NT2/D1 (cell line): ENCODE measurements around the gene RNF2.

Experiments used
- DNase-seq: peaks from one replicate; pipeline ENCODE4 v3.0.0-alpha.2; 2011; ENCODE audit warnings: low read depth, low spot score
- H3K27me3 ChIP-seq: 2 replicates; pipeline ENCODE4 v1.6.0; 2011; ENCODE audit warnings: mild to moderate bottlenecking; ENCODE audit not compliant: insufficient read length, insufficient read depth
- H3K36me3 ChIP-seq: 2 replicates; pipeline ENCODE4 v1.6.1; 2011; ENCODE audit warnings: mild to moderate bottlenecking, low read length, mixed read lengths; ENCODE audit not compliant: insufficient read depth, insufficient read length
- H3K4me1 ChIP-seq: 2 replicates; pipeline ENCODE4 v1.5.1; 2011; ENCODE audit not compliant: insufficient read depth, insufficient read length
- H3K4me3 ChIP-seq: 2 replicates; pipeline ENCODE4 v1.5.1; 2011; ENCODE audit warnings: low read depth; ENCODE audit not compliant: insufficient read length
- H3K9ac ChIP-seq: 2 replicates; pipeline ENCODE4 v1.6.0; 2011; ENCODE audit warnings: low read depth; ENCODE audit not compliant: insufficient read length
- H3K9me3 ChIP-seq: 2 replicates; pipeline ENCODE4 v1.5.1; 2011; ENCODE audit warnings: mild to moderate bottlenecking, low read length; ENCODE audit not compliant: insufficient read depth
- SUZ12 ChIP-seq: IDR thresholded peaks from 2 replicates; pipeline ENCODE4 v1.6.1; 2011; ENCODE audit not compliant: insufficient read length, insufficient read depth; ENCODE audit errors: extremely low read depth
- YY1 ChIP-seq: IDR thresholded peaks from 2 replicates; pipeline ENCODE4 v1.6.1; 2011; ENCODE audit not compliant: insufficient read length, insufficient read depth
- ZNF274 ChIP-seq: IDR thresholded peaks from 2 replicates; pipeline ENCODE4 v1.6.1; 2011; ENCODE audit warnings: mild to moderate bottlenecking, low read depth, low read length

Gene RNF2

GRCh38 chr1:185112356-185112755 lies 67.0 kb downstream of the RNF2 start:
- DNase-seq = no peak
- TF ChIP-seq ZNF274 = no peak
- TF ChIP-seq SUZ12 = no peak
- TF ChIP-seq YY1 = no peak
- Histone ChIP-seq H3K27me3 (no peaks in the 10 kb centered on the region), H3K36me3 (peaks cover 2% of the 10 kb centered on the region), H3K9ac (no peak overlapping the region), H3K4me1 (no peaks in the 10 kb centered on the region), H3K4me3 (no peak overlapping the region), H3K9me3 (peaks cover 12% of the 10 kb centered on the region)

GRCh38 chr1:185129708-185130107 lies 84.3 kb downstream of the RNF2 start:
- H3K4me1 ChIP-seq = no peaks in the 10 kb centered on the region
- no peak overlapping the region for H3K4me3 ChIP-seq
- no peak for DNase-seq
- no peaks in the 10 kb centered on the region for H3K27me3 ChIP-seq
- H3K36me3 ChIP-seq = peaks cover 51% of the 10 kb centered on the region
- TF ChIP-seq SUZ12 (no peak), ZNF274 (no peak), YY1 (no peak)
- peaks cover 10% of the 10 kb centered on the region; the same call in 1 of the 2 replicates for H3K9me3 ChIP-seq
- no peak overlapping the region for H3K9ac ChIP-seq

DNA sequence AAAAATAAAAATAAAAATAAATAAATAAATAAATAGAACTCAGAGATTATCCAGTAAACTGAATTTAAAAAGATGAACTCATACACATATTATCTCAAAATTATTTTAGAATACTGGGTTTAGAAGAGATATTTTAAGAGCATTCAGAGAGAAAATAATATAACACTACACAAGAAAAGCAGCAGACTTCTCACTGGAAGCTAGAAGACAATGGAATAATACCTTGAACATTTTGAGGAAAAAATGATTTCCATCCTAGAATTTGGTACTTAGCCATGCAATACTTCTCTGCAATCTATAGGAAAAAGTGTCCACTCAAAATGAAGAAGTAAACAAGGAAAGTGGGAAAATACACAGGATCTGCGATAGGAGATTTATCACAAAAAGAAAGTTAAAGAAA lies 87.2 kb downstream of the RNF2 start:
- Histone ChIP-seq H3K36me3 (peaks cover 47% of the 10 kb centered on the region), H3K9ac (no peak overlapping the region), H3K27me3 (no peaks in the 10 kb centered on the region), H3K4me1 (no peaks in the 10 kb centered on the region), H3K4me3 (no peak overlapping the region), H3K9me3 (peaks cover 10% of the 10 kb centered on the region; the same call in 1 of the 2 replicates)
- no peak for DNase-seq
- TF ChIP-seq SUZ12 (no peak), ZNF274 (no peak), YY1 (no peak)

DNA sequence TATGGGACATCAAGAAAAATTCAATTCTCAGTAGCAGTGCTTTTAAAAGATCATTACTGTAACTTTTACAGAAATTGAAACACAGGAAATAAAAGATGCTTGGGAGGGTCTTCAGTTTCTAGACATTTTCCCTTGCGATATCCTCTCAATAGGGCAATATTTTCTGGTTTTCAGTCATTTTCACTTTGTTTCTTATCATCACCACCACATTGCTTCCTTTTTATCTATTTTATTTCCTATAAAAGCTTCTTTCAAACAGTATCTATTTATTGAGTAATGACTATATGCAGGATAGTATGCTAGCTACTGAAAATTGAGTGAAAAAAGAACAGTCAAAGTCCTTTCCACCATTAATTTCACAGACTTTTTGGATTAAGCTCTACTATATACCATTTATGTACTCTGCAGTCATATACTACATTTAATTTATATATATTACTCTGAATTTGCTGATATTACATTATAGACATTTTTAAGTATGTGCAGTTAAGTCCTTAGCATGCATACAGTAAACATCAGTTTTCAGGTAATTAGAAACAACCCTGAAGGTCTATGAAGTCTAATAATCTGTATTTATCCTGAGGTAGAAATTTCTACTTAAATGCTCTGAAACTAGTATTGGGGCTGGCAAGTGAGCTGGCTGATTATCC lies 92.7 kb downstream of the RNF2 start:
- no peak overlapping the region for H3K4me3 ChIP-seq
- H3K9ac ChIP-seq = no peak overlapping the region
- no peak for TF ChIP-seq SUZ12
- TF ChIP-seq YY1 = no peak
- no peak for TF ChIP-seq ZNF274
- no peak for DNase-seq
- 0 out of 2 replicates have a peak, but pooled peaks cover 3% of the 10 kb centered on the region for H3K9me3 ChIP-seq
- no peaks in the 10 kb centered on the region for H3K4me1 ChIP-seq
- peaks cover 52% of the 10 kb centered on the region for H3K36me3 ChIP-seq
- no peaks in the 10 kb centered on the region for H3K27me3 ChIP-seq

- H3K4me1 ChIP-seq = no peaks in the 10 kb centered on the region
- H3K36me3 ChIP-seq = peaks cover 54% of the 10 kb centered on the region
- no peak for DNase-seq
- H3K9me3 ChIP-seq = no peaks in the 10 kb centered on the region
- no peak overlapping the region for H3K4me3 ChIP-seq
- TF ChIP-seq YY1 (no peak), SUZ12 (no peak), ZNF274 (no peak)
- H3K9ac ChIP-seq = no peak overlapping the region
- no peaks in the 10 kb centered on the region for H3K27me3 ChIP-seq
Observed at GRCh38 chr1:185139246-185139645, 93.9 kb downstream of the RNF2 start.

GRCh38 chr1:185144233-185144632 lies 98.9 kb downstream of the RNF2 start:
- Histone ChIP-seq H3K9me3 (no peaks in the 10 kb centered on the region), H3K4me1 (no peaks in the 10 kb centered on the region), H3K4me3 (no peak overlapping the region), H3K27me3 (no peaks in the 10 kb centered on the region), H3K36me3 (peaks cover 71% of the 10 kb centered on the region), H3K9ac (no peak overlapping the region)
- no peak for TF ChIP-seq SUZ12
- no peak for TF ChIP-seq ZNF274
- TF ChIP-seq YY1 = no peak
- DNase-seq = no peak

GRCh38 chr1:185151215-185151614 lies 105.9 kb downstream of the RNF2 start:
- DNase-seq = no peak
- TF ChIP-seq YY1 = no peak
- no peak for TF ChIP-seq ZNF274
- TF ChIP-seq SUZ12 = no peak
- peaks cover 53% of the 10 kb centered on the region for H3K36me3 ChIP-seq
- no peaks in the 10 kb centered on the region for H3K9me3 ChIP-seq
- no peaks in the 10 kb centered on the region for H3K27me3 ChIP-seq
- H3K4me3 ChIP-seq = no peak overlapping the region
- no peak overlapping the region for H3K9ac ChIP-seq
- no peaks in the 10 kb centered on the region for H3K4me1 ChIP-seq
